OCI-LY3 (cell line): Measurements from ENCODE around the gene FGF3.

Experiments used
- CTCF ChIP-seq: fragments of 200-600, 300-600 bp; sonication (generic); IDR thresholded peaks from 2 replicates; pipeline ENCODE4 v1.5.1; 2014; ENCODE audit warnings: antibody characterized with exemption, low read length, low read depth
- EZH2phosphoT487 ChIP-seq: fragments of 200-600 bp; shearing (Covaris generic); IDR thresholded peaks from 2 replicates; pipeline ENCODE4 v1.6.1; 2018; ENCODE audit warnings: antibody characterized with exemption, mixed run types, low read depth

GRCh38 chr11:69852056-69852455 is 32.8 kb upstream of the FGF3 start:
- no peak for TF ChIP-seq CTCF
- TF ChIP-seq EZH2phosphoT487, result no peak
